H1 (cell line): Measurements from ENCODE around the gene AHDC1. TPM values are rescaled to one million over a fixed set of nuclear protein-coding genes. Genes with fewer than 3 reads are reported as not detected.
"Not testable (repeated sequence)": the region's sequence is repeated elsewhere in the genome, so short reads cannot be mapped to it uniquely, and the experiment has no call there.

Source experiments
- CTCF ChIA-PET: fragments of 300-600 bp; sonication (Branson Sonifier 250); formaldehyde crosslinking; loops from one replicate; lab custom pipeline; 2021; ENCODE audit not compliant: partially characterized antibody; lab: Charles Lee
- POLR2A ChIA-PET: fragments of 300-600 bp; sonication (Branson Sonifier 250); formaldehyde crosslinking; loops from one replicate; lab custom pipeline; 2021; ENCODE audit warnings: inconsistent platforms; ENCODE audit not compliant: partially characterized antibody; lab: Charles Lee
- DNase-seq, 2 experiments: peaks; one replicate each; pipeline versions ENCODE4 v3.0.0 to v3.0.0-alpha.2; 2010 to 2022; ENCODE audit warnings: low spot score in 2 of 2, low read depth in 1 of 2, mixed read lengths in 1 of 2
- FAIRE-seq: peaks from 2 replicates; lab custom pipeline; 2011; peaks lifted over from hg19 to GRCh38; lab: Jason Lieb, UNC
- H2AFZ ChIP-seq: 2 replicates; pipeline ENCODE4 v1.8.1; 2012; ENCODE audit warnings: low read length, inconsistent platforms
- H2AK5ac ChIP-seq: 2 replicates; pipeline ENCODE4 v1.6.1; 2013; ENCODE audit warnings: low read depth, low read length
- H2BK120ac ChIP-seq: replicated peaks from 2 replicates; pipeline ENCODE3; 2013; ENCODE audit warnings: low read depth, low read length, inconsistent platforms
- H2BK12ac ChIP-seq: 2 replicates; pipeline ENCODE4 v1.6.1; 2013; ENCODE audit warnings: low read depth, low read length
- H2BK15ac ChIP-seq: 2 replicates; pipeline ENCODE4 v1.6.1; 2013; ENCODE audit warnings: low read length
- H2BK20ac ChIP-seq: 2 replicates; pipeline ENCODE4 v1.6.1; 2013; ENCODE audit warnings: low read length
- H2BK5ac ChIP-seq: 2 replicates; pipeline ENCODE4 v1.6.1; 2013; ENCODE audit warnings: low read depth, low read length
- H3K14ac ChIP-seq: 2 replicates; pipeline ENCODE4 v1.6.1; 2013; ENCODE audit warnings: inconsistent platforms; ENCODE audit not compliant: insufficient read length
- H3K18ac ChIP-seq: 2 replicates; pipeline ENCODE4 v1.6.1; 2013; ENCODE audit warnings: low read length; ENCODE audit errors: extremely low read depth
- H3K23ac ChIP-seq: 2 replicates; pipeline ENCODE4 v1.6.1; 2013; ENCODE audit warnings: inconsistent platforms; ENCODE audit not compliant: insufficient read length
- H3K23me2 ChIP-seq: 2 replicates; pipeline ENCODE4 v1.6.1; 2013; ENCODE audit warnings: low read depth, low read length
- H3K27ac ChIP-seq: 2 replicates; pipeline ENCODE4 v1.6.1; 2011; ENCODE audit warnings: low read depth, low read length, inconsistent platforms
- H3K27me3 ChIP-seq, 4 experiments: replicated peaks in 1 of 4; 1 replicate in 1 of 4; 2 replicates in 3 of 4; pipeline versions ENCODE4 v1.6.1 to v1.8.1; 2011 to 2013; ENCODE audit warnings: low read length in 3 of 4, mild to moderate bottlenecking in 3 of 4, inconsistent platforms in 2 of 4, mixed read lengths in 2 of 4, moderate library complexity in 1 of 4; ENCODE audit not compliant: control insufficient read depth in 3 of 4, insufficient read depth in 3 of 4; ENCODE audit errors: extremely low read depth in 1 of 4
- H3K36me3 ChIP-seq, 4 experiments: 2 replicates each; pipeline versions ENCODE4 v1.6.1 to v1.8.1; 2011 to 2013; ENCODE audit warnings: mild to moderate bottlenecking in 4 of 4, low read length in 3 of 4, moderate library complexity in 2 of 4, control low read depth in 1 of 4, inconsistent platforms in 1 of 4; ENCODE audit not compliant: insufficient read depth in 4 of 4, control insufficient read depth in 2 of 4
- H3K4ac ChIP-seq: replicated peaks from 2 replicates; pipeline ENCODE3; 2013; ENCODE audit warnings: low read length, low read depth, mixed read lengths, inconsistent platforms; ENCODE audit not compliant: insufficient read length
- H3K4me1 ChIP-seq, 4 experiments: replicated peaks in 1 of 4; 1 replicate in 1 of 4; 2 replicates in 3 of 4; pipeline versions ENCODE4 v1.6.1 to v1.8.1; 2011 to 2013; ENCODE audit warnings: low read length in 3 of 4, inconsistent platforms in 2 of 4, mixed read lengths in 1 of 4; ENCODE audit not compliant: insufficient read depth in 4 of 4, control insufficient read depth in 3 of 4
- H3K4me2 ChIP-seq, 2 experiments: 2 replicates each; pipeline versions ENCODE4 v1.6.1 to v1.8.1; 2011 to 2013; ENCODE audit warnings: low read depth in 2 of 2, low read length in 2 of 2, control low read depth in 1 of 2, inconsistent platforms in 1 of 2, mild to moderate bottlenecking in 1 of 2; ENCODE audit not compliant: insufficient read depth in 1 of 2
- H3K4me3 ChIP-seq, 4 experiments: fragments of 200-600, 300-600 bp in 1 of 4; sonication (generic), shearing (Covaris generic), sonication (Bioruptor Twin) in 1 of 4; 2 replicates each; pipeline versions ENCODE4 v1.5.1 to v1.8.1; 2011 to 2016; ENCODE audit warnings: low read length in 4 of 4, low read depth in 3 of 4, control low read depth in 2 of 4, inconsistent platforms in 2 of 4, mild to moderate bottlenecking in 2 of 4, mixed read lengths in 1 of 4, moderate library complexity in 1 of 4; ENCODE audit not compliant: insufficient read depth in 2 of 4; ENCODE audit errors: extremely low read depth in 1 of 4
- H3K56ac ChIP-seq: replicated peaks from 2 replicates; pipeline ENCODE3; 2013; ENCODE audit warnings: low read depth, mild to moderate bottlenecking, mixed read lengths, low read length, inconsistent platforms; ENCODE audit not compliant: insufficient read length
- H3K79me1 ChIP-seq: 2 replicates; pipeline ENCODE4 v1.6.1; 2013; ENCODE audit warnings: low read depth, low read length, control low read depth
- H3K79me2 ChIP-seq, 2 experiments: 2 replicates each; pipeline versions ENCODE4 v1.6.1 to v1.8.1; 2012 to 2013; ENCODE audit warnings: low read length in 2 of 2, mild to moderate bottlenecking in 2 of 2, inconsistent platforms in 1 of 2; ENCODE audit not compliant: insufficient read depth in 2 of 2, control insufficient read depth in 1 of 2
- H3K9ac ChIP-seq, 4 experiments: replicated peaks in 1 of 4; 1 replicate in 1 of 4; 2 replicates in 3 of 4; pipeline versions ENCODE4 v1.6.1 to v1.8.1; 2011 to 2013; ENCODE audit warnings: low read depth in 3 of 4, low read length in 3 of 4, control low read depth in 2 of 4, mild to moderate bottlenecking in 2 of 4, moderate library complexity in 2 of 4, inconsistent platforms in 1 of 4; ENCODE audit errors: extremely low read depth in 1 of 4
- H3K9me3 ChIP-seq, 2 experiments: 2 replicates each; pipeline versions ENCODE4 v1.6.1 to v1.8.1; 2012 to 2013; ENCODE audit warnings: mild to moderate bottlenecking in 2 of 2, moderate library complexity in 2 of 2, control low read depth in 1 of 2, inconsistent platforms in 1 of 2, low read depth in 1 of 2, low read length in 1 of 2, mixed read lengths in 1 of 2; ENCODE audit not compliant: insufficient read depth in 2 of 2
- H4K20me1 ChIP-seq, 2 experiments: replicated peaks in 1 of 2; 2 replicates each; pipeline versions ENCODE3 to v1.8.1; 2011 to 2013; ENCODE audit warnings: inconsistent platforms in 2 of 2, low read length in 2 of 2, mild to moderate bottlenecking in 1 of 2; ENCODE audit not compliant: insufficient read depth in 2 of 2, control insufficient read depth in 1 of 2
- H4K5ac ChIP-seq: 2 replicates; pipeline ENCODE4 v1.6.1; 2013; ENCODE audit warnings: low read length, low read depth, mixed read lengths, inconsistent platforms; ENCODE audit not compliant: insufficient read length
- H4K8ac ChIP-seq: 2 replicates; pipeline ENCODE4 v1.8.0; 2013; ENCODE audit warnings: mild to moderate bottlenecking, moderate library complexity, low read length, inconsistent platforms; ENCODE audit not compliant: insufficient read depth; ENCODE audit errors: extremely low read depth
- H4K91ac ChIP-seq: replicated peaks from 2 replicates; pipeline ENCODE3; 2013; ENCODE audit warnings: low read length, mixed read lengths, inconsistent platforms; ENCODE audit not compliant: insufficient read length
- WGBS, 2 experiments: shearing (Covaris generic) in 1 of 2; methylation state at CpG; one replicate each; pipeline versions ENCODE4 v1.1.6 to v1.1.7; 2013 to 2015; ENCODE audit warnings: low lambda C conversion rate in 2 of 2, mixed read lengths in 2 of 2, inconsistent platforms in 1 of 2, low coverage in 1 of 2, missing lambda C conversion rate in 1 of 2; ENCODE audit not compliant: insufficient replicate concordance in 2 of 2, insufficient coverage in 1 of 2, insufficient read length in 1 of 2; ENCODE audit errors: extremely low coverage in 1 of 2, missing lambda C conversion rate in 1 of 2; 5-methylcytosine and 5-hydroxymethylcytosine counted together
- polyA plus RNA-seq, 7 experiments: library from polyadenylated mRNA; depleted of rRNA in 3 of 7; stranded (reverse) in 5 of 7; unstranded in 2 of 7; fragments of >200 nt in 5 of 7; fragments of 200-250 nt in 2 of 7; gene quantifications; 1 replicate in 5 of 7; 2 replicates in 1 of 7; 4 replicates in 1 of 7; pipeline versions ENCODE4 v1.2.1 to v1.2.3, GENCODE V29; 2011 to 2013; ENCODE audit warnings: missing spikeins in 2 of 7, mixed read lengths in 2 of 7
- total RNA-seq: library from RNA; stranded (reverse); fragmentation: NEBNext Ultra II Directional; extraction: Animal tissue kit (Norgen Biotek cat#: 25700); gene quantifications from 2 replicates; pipeline ENCODE4 v1.2.1, GENCODE V29; 2021

AHDC1 gene
- total and polyA plus RNA-seq, 2 of the 8 experiments (the other 6 are each of a cell fraction or from before 2014, with no cell fraction given), result 4.4 to 35.1 TPM

DNA sequence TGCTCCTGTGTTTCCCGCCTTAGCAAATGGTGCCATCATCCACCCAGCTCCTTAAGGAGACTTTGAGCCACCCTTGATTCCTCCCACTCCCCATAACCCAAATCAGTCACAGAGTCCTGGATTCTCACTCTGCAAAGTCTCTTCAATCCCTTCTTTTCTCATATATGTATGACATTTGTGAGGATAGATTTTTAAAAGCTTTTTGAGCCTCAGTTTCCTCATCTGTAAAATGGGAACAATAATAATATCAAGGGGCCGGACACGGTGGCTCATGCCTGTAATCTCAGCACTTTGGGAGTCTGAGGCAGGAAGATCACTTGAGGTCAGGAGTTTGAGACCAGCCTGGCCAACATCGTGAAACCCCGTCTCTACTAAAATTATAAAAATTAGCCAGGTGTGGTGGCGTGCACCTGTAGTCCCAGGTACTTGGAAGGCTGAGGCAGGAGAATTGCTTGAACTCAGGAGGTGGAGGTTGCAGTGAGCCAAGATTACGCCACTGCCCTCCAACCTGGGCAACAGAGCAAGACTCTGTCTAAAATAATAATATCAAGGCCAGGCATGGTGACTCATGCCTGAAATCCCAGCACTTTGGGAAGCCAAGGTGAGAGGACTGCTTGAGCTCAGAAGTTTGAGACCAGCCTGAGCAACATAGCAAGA lies 16.0 kb upstream of the AHDC1 start:
- H2BK15ac ChIP-seq, H3K9me3 ChIP-seq, POLR2A ChIA-PET, H3K4me2 ChIP-seq, H2AK5ac ChIP-seq, H2BK20ac ChIP-seq, DNase-seq, H3K27ac ChIP-seq, H2BK120ac ChIP-seq, H4K5ac ChIP-seq, H4K20me1 ChIP-seq, H2BK12ac ChIP-seq, H3K9ac ChIP-seq, H4K91ac ChIP-seq, H2BK5ac ChIP-seq, H3K56ac ChIP-seq, H2AFZ ChIP-seq, H3K14ac ChIP-seq, H3K79me1 ChIP-seq, H3K23me2 ChIP-seq, H3K79me2 ChIP-seq, H3K4me3 ChIP-seq, H3K23ac ChIP-seq, H3K4ac ChIP-seq, H3K36me3 ChIP-seq, H4K8ac ChIP-seq, H3K18ac ChIP-seq, FAIRE-seq: not testable (repeated sequence)
- H3K4me1 ChIP-seq, result peaks cover 0 to 24% (median 11%) of the 10 kb centered on the region in 4 experiments; a peak in 6 of 7 replicates
- WGBS, 2 experiments, result 88% methylated on average over 7 of the region's 7 CpGs; no CpG with 5 or more reads in 1 of the 2 experiments
- H3K27me3 ChIP-seq, result peaks cover 0 to 11% (median 6%) of the 10 kb centered on the region in 4 experiments; a peak in 2 of 7 replicates
- CTCF ChIA-PET, result interaction anchor here (1.1 to 37.8 kb wide), 10 partner anchors 11 to 319 kb away, joined by 3 to 1807 read pairs (median 8); partner anchors contain the start of genes AHDC1 and IFI6
